GM18870 (cell line): ENCODE results near the gene C2orf69.

Experiments
- ATAC-seq: cut with Tn5 transposase; IDR thresholded peaks from one replicate; pipeline ENCODE4 v1.9.1; 2021; ENCODE audit warnings: moderate library complexity; ENCODE audit not compliant: unreplicated experiment

C2orf69 gene

GRCh38 chr2:199914372-199914958 is 3.4 kb downstream of the C2orf69 start:
- no peak for ATAC-seq

- no peak for ATAC-seq
These were observed 5.9 kb downstream of the C2orf69 start for GRCh38 chr2:199916980-199917379.

- ATAC-seq = no peak
These were observed 11.8 kb downstream of the C2orf69 start for GRCh38 chr2:199922856-199923255.

- ATAC-seq = no peak
These were observed 12.8 kb downstream of the C2orf69 start for GRCh38 chr2:199923924-199924323.

GRCh38 chr2:199926806-199927205 is 15.7 kb downstream of the C2orf69 start:
- ATAC-seq = no peak

- no peak for ATAC-seq
These were observed 17.1 kb downstream of the C2orf69 start for GRCh38 chr2:199928226-199928625.

GRCh38 chr2:199928626-199929025 is 17.5 kb downstream of the C2orf69 start:
- no peak for ATAC-seq

GRCh38 chr2:199929262-199929661 is 18.2 kb downstream of the C2orf69 start:
- ATAC-seq = no peak

- ATAC-seq = no peak
These were observed 21.3 kb downstream of the C2orf69 start for GRCh38 chr2:199932312-199932855.

GRCh38 chr2:199933466-199933865 is 22.4 kb downstream of the C2orf69 start:
- no peak for ATAC-seq

- no peak for ATAC-seq
These were observed 25.5 kb downstream of the C2orf69 start for GRCh38 chr2:199936554-199936953.

GRCh38 chr2:199940373-199940772 is 29.3 kb downstream of the C2orf69 start:
- peak; percentile 58 for ATAC-seq

GRCh38 chr2:199943373-199943772 is 32.3 kb downstream of the C2orf69 start:
- no peak for ATAC-seq

GRCh38 chr2:199946196-199946595 is 35.1 kb downstream of the C2orf69 start:
- ATAC-seq = no peak

- no peak for ATAC-seq
These were observed 35.7 kb downstream of the C2orf69 start for GRCh38 chr2:199946836-199947235.

GRCh38 chr2:199950396-199950795 is 39.3 kb downstream of the C2orf69 start:
- no peak for ATAC-seq

GRCh38 chr2:199951023-199951422 is 39.9 kb downstream of the C2orf69 start:
- no peak for ATAC-seq

GRCh38 chr2:199955007-199955338 is 43.9 kb downstream of the C2orf69 start:
- peak; percentile 25 for ATAC-seq

GRCh38 chr2:199955339-199956061 is 44.4 kb downstream of the C2orf69 start, which contains the start of the genes MAIP1 and TYW5:
TSS of gene MAIP1 (plus strand) at chr2:199955582. CDS start at chr2:199955799, 217 bp downstream.
TSS of gene TYW5 (minus strand) at chr2:199955491. CDS start at chr2:199955470, 21 bp downstream.
- ATAC-seq = peak; percentile 84

- ATAC-seq = peak; percentile 0
These were observed 44.9 kb downstream of the C2orf69 start for GRCh38 chr2:199956062-199956380.

GRCh38 chr2:199958014-199958413 is 46.9 kb downstream of the C2orf69 start:
- ATAC-seq = no peak

GRCh38 chr2:199962203-199962602 is 51.1 kb downstream of the C2orf69 start:
- peak; percentile 49 for ATAC-seq
